ENCODE results near the gene EXD3.
"Not testable (repeated sequence)": the region's sequence is repeated elsewhere in the genome, so short reads cannot be mapped to it uniquely, and the experiment has no call there.

The EXD3 gene, protein sequence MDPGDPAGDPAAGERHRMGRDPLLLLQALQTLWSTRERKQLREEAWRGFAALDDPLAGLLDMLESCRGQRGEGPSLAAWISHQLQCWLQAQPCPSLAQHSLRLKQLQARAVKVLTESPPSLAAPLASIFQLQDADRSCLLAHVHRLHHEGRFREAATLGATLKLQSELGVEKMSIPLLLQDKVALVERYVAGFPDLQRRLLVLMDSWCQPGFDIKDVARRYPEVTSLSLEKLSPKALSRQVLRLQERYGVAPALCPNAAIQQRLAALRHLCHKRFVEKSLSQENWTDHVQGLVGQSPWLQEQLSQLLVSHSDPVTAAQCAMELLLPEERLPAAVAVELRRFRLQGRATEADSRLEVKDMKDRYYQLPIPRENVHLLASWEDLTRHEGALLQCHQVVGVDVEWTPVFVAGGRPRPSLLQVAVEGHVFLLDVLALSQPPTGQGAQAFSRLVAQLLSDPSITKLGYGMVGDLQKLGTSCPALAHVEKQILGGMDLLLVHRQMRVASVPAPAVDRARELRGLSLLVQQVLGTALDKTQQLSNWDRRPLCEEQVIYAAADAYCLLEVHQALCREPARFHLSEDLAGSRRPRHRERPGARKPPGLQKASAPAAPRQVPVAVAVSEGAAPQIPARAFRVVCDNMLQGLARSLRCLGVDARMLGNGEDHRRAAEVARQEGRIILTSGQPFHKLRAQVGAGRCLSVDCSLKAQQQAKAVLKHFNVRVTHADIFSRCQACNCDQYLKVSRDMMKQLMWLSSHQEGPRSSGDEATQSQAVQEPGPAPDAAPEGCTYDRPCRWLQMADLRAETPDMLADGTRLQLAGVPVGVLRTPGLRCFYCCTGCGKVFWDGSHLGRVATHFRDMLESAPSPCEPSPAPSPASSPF

GRCh38 chr9:137422604-137423513, at the start of gene EXD3, which contains the start of gene NOXA1:
Gene EXD3, minus strand, starts transcription at chr9:137423162. Its CDS starts 27,805 bp downstream, at chr9:137395357.
Gene NOXA1, plus strand, starts transcription at chr9:137423393. Its CDS starts 137 bp downstream, at chr9:137423530.
- Histone ChIP-seq H3K27ac (peak within 1 kb of the TSS; percentile 71 to 87), H3K4me3 (peak within 1 kb of the TSS; percentile 95)
- TF ChIP-seq, protein P1, sequence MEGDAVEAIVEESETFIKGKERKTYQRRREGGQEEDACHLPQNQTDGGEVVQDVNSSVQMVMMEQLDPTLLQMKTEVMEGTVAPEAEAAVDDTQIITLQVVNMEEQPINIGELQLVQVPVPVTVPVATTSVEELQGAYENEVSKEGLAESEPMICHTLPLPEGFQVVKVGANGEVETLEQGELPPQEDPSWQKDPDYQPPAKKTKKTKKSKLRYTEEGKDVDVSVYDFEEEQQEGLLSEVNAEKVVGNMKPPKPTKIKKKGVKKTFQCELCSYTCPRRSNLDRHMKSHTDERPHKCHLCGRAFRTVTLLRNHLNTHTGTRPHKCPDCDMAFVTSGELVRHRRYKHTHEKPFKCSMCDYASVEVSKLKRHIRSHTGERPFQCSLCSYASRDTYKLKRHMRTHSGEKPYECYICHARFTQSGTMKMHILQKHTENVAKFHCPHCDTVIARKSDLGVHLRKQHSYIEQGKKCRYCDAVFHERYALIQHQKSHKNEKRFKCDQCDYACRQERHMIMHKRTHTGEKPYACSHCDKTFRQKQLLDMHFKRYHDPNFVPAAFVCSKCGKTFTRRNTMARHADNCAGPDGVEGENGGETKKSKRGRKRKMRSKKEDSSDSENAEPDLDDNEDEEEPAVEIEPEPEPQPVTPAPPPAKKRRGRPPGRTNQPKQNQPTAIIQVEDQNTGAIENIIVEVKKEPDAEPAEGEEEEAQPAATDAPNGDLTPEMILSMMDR (IDR thresholded peaks at IDR 0.05) = peak; percentile 51
- DNase-seq (ENCODE audit: low spot score) = peak; percentile 91

DNA sequence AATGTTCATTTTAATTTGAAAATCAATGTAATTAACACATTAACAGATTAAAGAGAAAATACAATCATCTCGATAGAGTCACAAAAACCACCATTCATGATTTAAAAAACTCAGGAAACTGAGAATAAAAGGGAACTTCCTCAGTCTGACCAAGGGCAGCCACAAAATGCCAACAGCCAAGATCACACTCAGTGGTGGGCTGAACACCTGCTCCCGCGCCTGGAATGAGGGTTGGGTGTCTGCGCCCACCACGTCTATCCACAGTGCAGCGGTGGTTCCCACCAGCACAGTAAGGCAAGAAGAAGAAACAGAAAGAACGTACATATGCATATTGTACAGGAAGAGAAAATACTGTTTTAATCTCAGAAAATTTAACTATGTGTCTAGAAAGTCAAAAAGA, 47.8 kb upstream of the EXD3 start:
- TF ChIP-seq, protein P1 (IDR thresholded peaks at IDR 0.05) = no peak
- Histone ChIP-seq H3K27ac (no peak overlapping the region), H3K4me3 (no peak overlapping the region)
- no peak for DNase-seq (ENCODE audit: low spot score)

DNA sequence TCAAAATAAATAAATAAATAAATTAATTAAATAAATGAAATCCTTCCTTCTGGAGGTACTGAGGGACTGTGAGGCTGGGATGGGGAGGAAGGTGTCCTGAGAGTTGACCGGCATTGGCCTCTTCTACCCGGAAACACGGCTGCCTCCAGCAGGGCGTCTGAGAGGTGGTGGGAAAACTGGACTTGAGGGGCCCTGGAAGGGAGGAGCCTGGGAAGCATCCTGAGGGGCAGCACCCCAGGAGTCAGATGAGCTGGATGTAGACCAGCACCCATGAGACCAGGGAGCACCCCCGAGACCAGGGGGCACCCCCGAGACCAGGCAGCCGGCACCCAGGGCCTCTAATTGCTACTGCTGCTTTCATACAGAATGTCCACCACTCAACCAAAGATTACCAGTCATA, 44.9 kb upstream of the EXD3 start:
- Histone ChIP-seq H3K27ac (no peak overlapping the region), H3K4me3 (no peak overlapping the region)
- no peak for DNase-seq (ENCODE audit: low spot score)
- TF ChIP-seq, protein P1 (IDR thresholded peaks at IDR 0.05) = no peak

- DNase-seq (ENCODE audit: low spot score) = peak; percentile 52
- Histone ChIP-seq H3K27ac (no peak overlapping the region), H3K4me3 (no peak overlapping the region)
- TF ChIP-seq, protein P1 (IDR thresholded peaks at IDR 0.05) = no peak
Measured at GRCh38 chr9:137467161-137467581, 44.2 kb upstream of the EXD3 start.

DNA sequence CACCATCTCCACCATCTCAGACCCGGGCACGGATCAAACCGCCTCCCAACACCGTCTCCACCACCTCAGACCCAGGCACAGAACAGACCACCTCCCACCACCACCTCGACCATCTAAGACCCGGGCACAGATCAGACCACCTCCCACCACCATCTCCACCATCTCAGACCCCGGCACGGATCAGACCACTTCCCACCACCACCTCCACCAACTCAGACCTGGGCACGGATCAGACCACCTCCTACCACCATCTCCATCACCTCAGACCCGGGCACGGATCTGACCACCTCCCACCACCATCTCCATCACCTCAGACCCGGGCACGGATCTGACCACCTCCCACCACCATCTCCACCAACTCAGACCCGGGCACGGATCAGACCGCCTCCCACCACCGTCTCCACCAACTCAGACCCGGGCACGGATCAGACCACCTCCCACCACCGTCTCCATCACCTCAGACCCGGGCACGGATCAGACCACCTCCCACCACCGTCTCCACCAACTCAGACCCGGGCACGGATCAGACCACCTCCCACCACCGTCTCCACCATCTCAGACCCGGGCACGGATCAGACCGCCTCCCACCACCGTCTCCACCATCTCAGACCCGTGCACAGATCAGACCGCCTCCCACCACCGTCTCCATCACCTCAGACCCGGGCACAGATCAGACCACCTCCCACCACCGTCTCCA, 43.6 kb upstream of the EXD3 start:
- H3K27ac ChIP-seq, H3K4me3 ChIP-seq: not testable (repeated sequence)
- DNase-seq (ENCODE audit: low spot score) = peak; percentile 38

DNA sequence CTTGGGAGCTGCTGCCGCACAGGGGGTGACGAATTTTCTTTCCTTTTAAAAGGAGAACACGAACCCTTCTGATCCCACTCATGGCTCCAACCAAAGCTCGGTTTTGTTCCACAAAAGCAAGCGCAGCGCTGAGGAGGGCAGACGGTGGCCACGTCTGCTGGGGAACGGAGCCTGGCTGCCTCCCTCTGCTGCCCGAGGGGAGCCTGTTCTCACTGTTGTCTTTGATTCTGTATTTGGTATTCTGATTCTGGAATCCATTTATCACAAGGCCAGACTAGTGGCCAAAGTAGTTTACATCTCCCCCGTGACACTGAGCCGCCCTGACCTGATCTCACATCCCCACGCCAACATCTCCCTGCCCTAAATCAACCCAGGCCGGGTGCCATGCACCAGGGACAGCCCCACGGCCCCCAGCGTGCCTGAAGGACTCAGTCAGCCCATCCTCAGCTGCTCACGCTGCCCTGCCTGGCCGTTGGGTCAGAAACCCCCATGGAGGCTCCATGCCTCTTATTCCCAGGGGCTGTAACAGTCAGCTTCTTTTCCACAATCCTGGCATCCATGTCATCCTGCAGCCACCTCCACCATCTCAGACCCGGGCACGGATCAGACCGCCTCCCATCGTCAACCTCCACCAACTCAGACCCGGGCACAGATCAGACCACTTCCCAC, 42.9 kb upstream of the EXD3 start:
- no peak overlapping the region for H3K27ac ChIP-seq
- no peak overlapping the region for H3K4me3 ChIP-seq
- TF ChIP-seq, protein P1 (IDR thresholded peaks at IDR 0.05) = no peak
- peak; percentile 49 for DNase-seq (ENCODE audit: low spot score)
